Activated T-helper 1 cell treated with anti-CD3 and anti-CD28 coated beads, Interleukin-12 subunit alpha, Interleukin-12 subunit beta, Interleukin-2, Interleukin-4 antibody, amounts not matched to agents 30 ng/mL and 10 ng/mL and 1 ng/mL, durations not matched to agents 14 hours and 24 hours and 36 hours (primary cell): ENCODE results near the gene MED16. TPM values are rescaled to one million over a fixed set of nuclear protein-coding genes. Genes with fewer than 3 reads are reported as not detected.
"Not testable (repeated sequence)": the region's sequence is repeated elsewhere in the genome, so short reads cannot be mapped to it uniquely, and the experiment has no call there.

Source experiments
- DNase-seq: peaks from one replicate; pipeline ENCODE4 v3.0.0; 2021; ENCODE audit warnings: low spot score
- H3K27ac Mint-ChIP-seq: one replicate; pipeline ENCODE4 v1.8.0; 2021; ENCODE audit warnings: mild to moderate bottlenecking, mixed read lengths
- H3K27me3 Mint-ChIP-seq: one replicate; pipeline ENCODE4 v1.8.0; 2022; ENCODE audit warnings: mild to moderate bottlenecking, moderate library complexity, mixed read lengths; ENCODE audit not compliant: insufficient read depth
- H3K36me3 Mint-ChIP-seq: one replicate; pipeline ENCODE4 v1.8.0; 2021; ENCODE audit warnings: low read depth, mixed read lengths
- H3K4me1 Mint-ChIP-seq: one replicate; pipeline ENCODE4 v1.8.0; 2021; ENCODE audit warnings: low read depth, mixed read lengths
- H3K4me3 Mint-ChIP-seq: one replicate; pipeline ENCODE4 v1.8.0; 2021; ENCODE audit warnings: mild to moderate bottlenecking, moderate library complexity, mixed read lengths
- H3K9me3 Mint-ChIP-seq: one replicate; pipeline ENCODE4 v1.8.0; 2021; ENCODE audit warnings: mixed read lengths
- intact Hi-C: fragments of 100-400 bp; cut with micrococcal nuclease; formaldehyde crosslinking; loops from one replicate; pipeline ENCODE4 v1.15.1; 2024
- total RNA-seq: library from RNA; stranded (reverse); gene quantifications from 2 replicates; pipeline ENCODE4 v1.2.3, GENCODE V29; 2022

MED16 gene
- total RNA-seq, 1 donor from 2014 or later = 62.1 TPM

GRCh38 chr19:820212-820611 is 72.8 kb downstream of the MED16 start:
- DNase-seq, intact Hi-C loops, H3K4me3 Mint-ChIP-seq, H3K9me3 Mint-ChIP-seq, H3K4me1 Mint-ChIP-seq, H3K27ac Mint-ChIP-seq: not testable (repeated sequence)
- Mint-ChIP-seq H3K36me3 (peaks cover 13% of the 10 kb centered on the region), H3K27me3 (peaks cover 23% of the 10 kb centered on the region)

Other genes starting within 250 kb of the MED16 start
- gene RNF126, start 230.0 kb downstream of the MED16 start, total RNA-seq = 107 and 110 TPM in 2 replicates
- 5.5 and 5.6 TPM in 2 replicates for gene FSTL3, start 216.8 kb downstream of the MED16 start, total RNA-seq
- not detected in 2 replicates for gene PRSS57, start 197.7 kb downstream of the MED16 start, total RNA-seq
- 0.18 TPM in 1 of 2 replicates, not detected in the other for gene PALM, start 184.3 kb downstream of the MED16 start, total RNA-seq
- not detected in 2 replicates for gene MISP, start 142.1 kb downstream of the MED16 start, total RNA-seq
- gene PTBP1, start 95.7 kb downstream of the MED16 start, total RNA-seq = 735 and 829 TPM in 2 replicates
- gene PLPPR3, start 71.2 kb downstream of the MED16 start, total RNA-seq = not detected in 2 replicates
- not detected in 2 replicates for gene AZU1, start 65.3 kb downstream of the MED16 start, total RNA-seq
- not detected in 2 replicates for gene PRTN3, start 52.2 kb downstream of the MED16 start, total RNA-seq
- not detected in 2 replicates for gene ELANE, start 40.9 kb downstream of the MED16 start, total RNA-seq
- gene CFD, start 33.5 kb downstream of the MED16 start, total RNA-seq = 0.91 and 1.2 TPM in 2 replicates
- gene RNU6-9, start 297 bp upstream of the MED16 start, total RNA-seq = not detected in 2 replicates
- 94.3 and 96.4 TPM in 2 replicates for gene R3HDM4, start 20.0 kb upstream of the MED16 start, total RNA-seq
- 6.8 and 8.9 TPM in 2 replicates for gene KISS1R, start 24.1 kb upstream of the MED16 start, total RNA-seq
- gene ARID3A, start 32.8 kb upstream of the MED16 start, total RNA-seq = 32.5 and 35.0 TPM in 2 replicates
- 105 and 108 TPM in 2 replicates for gene WDR18, start 91.2 kb upstream of the MED16 start, total RNA-seq
- gene GRIN3B, start 107.2 kb upstream of the MED16 start, total RNA-seq = not detected in 2 replicates
- 162 and 170 TPM in 2 replicates for gene TMEM259, start 127.9 kb upstream of the MED16 start, total RNA-seq
- not detected in 2 replicates for gene RNU6-2, start 128.3 kb upstream of the MED16 start, total RNA-seq
- 112 and 114 TPM in 2 replicates for gene CNN2, start 133.4 kb upstream of the MED16 start, total RNA-seq
- 15.8 and 18.3 TPM in 2 replicates for gene ABCA7, start 146.9 kb upstream of the MED16 start, total RNA-seq
- 201 and 202 TPM in 2 replicates for gene ARHGAP45, start 174.0 kb upstream of the MED16 start, total RNA-seq
- gene POLR2E, start 202.2 kb upstream of the MED16 start, total RNA-seq = 265 and 282 TPM in 2 replicates
- 236 and 241 TPM in 2 replicates for gene GPX4, start 210.8 kb upstream of the MED16 start, total RNA-seq